A549 treated with Hydrocortisone at 1 μM for 4 hours (cell line): ENCODE measurements around the gene DYNLT3. TPM values are rescaled to one million over a fixed set of nuclear protein-coding genes. Genes with fewer than 3 reads are reported as not detected.

Experiments used
- total RNA-seq: library from RNA; stranded (reverse); fragments of 200-300 nt; extraction: Qiagen RNA extraction; gene quantifications from 5 replicates; pipeline ENCODE4 v1.2.3, GENCODE V29; 2022

Gene DYNLT3, protein sequence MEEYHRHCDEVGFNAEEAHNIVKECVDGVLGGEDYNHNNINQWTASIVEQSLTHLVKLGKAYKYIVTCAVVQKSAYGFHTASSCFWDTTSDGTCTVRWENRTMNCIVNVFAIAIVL
- 13.5 to 21.3 TPM (median 14.7 TPM) in 5 replicates for total RNA-seq

DNA sequence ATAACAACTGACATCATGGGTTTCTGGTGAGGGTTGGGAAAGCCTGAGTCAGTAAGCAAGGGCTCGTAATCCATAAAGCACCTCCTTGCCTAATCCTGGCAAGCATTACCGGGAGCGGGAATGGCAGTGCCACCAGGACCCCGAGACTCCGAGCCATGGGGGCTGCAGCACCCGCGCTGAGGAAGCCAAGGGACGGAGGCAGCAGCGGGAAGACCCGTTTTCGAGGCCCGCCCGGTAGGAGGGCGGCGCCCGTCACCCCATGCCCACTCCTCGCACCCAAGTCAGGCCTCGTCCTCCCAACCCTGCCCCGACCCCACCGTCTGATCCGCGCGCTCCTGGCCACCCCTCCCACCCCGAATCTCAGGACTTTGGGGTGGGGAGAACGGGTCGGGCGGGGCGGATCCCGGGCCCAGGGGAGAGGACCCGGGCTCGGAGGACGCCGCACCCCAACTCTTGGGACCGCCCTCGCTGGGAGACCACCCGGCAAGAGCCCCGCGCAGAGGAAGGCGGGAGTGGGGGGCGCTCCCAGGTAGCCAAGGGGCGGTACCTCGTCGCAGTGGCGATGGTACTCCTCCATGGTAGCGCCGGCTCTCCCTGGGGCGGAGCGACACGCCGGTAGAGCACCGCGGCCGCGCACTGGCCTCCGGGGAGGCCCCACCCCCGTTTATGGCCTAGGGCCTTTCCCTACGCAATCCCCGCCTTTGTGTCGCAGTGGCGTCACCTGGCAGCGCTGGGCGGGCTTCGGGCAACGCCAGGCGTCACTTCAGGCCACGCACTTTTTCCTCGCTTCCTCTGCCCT lies at the start of gene DYNLT3:
TSS of gene DYNLT3 (minus strand) at position 638 of the 799 bp plus-strand sequence. CDS start at position 577, 61 bp downstream.

Other genes starting within 250 kb of the DYNLT3 start
- 0.37 to 0.43 TPM (median 0.40 TPM) in 5 replicates for gene XK, start 161.8 kb downstream of the DYNLT3 start, total RNA-seq
- 0.02 to 0.08 TPM (median 0.05 TPM) in 5 replicates for gene CYBB, start 67.5 kb downstream of the DYNLT3 start, total RNA-seq
- 0.27 to 0.35 TPM (median 0.32 TPM) in 5 replicates for gene SYTL5, start 159.0 kb upstream of the DYNLT3 start, total RNA-seq